Measurements from ENCODE around the gene LYPD3. TPM values are rescaled to one million over a fixed set of nuclear protein-coding genes. Genes with fewer than 3 reads are reported as not detected.

Gene LYPD3
- total RNA-seq, 1 donor from 2014 or later, result not detected

- Mint-ChIP-seq H3K9me3 (no peaks in the 10 kb centered on the region), H3K27me3 (no peaks in the 10 kb centered on the region), H3K27ac (no peak overlapping the region), H3K36me3 (ENCODE audit: low read depth) (peaks cover 31% of the 10 kb centered on the region), H3K4me3 (no peak overlapping the region), H3K4me1 (peaks cover 21% of the 10 kb centered on the region)
- DNase-seq, result no peak
- ChIA-PET POLR2A (no interaction called here), CTCF (interaction anchor here (0.7 kb wide), 1 partner anchor 12 kb away, joined by 3 read pairs; no protein-coding TSS in a partner anchor)
- intact Hi-C loops (cut with micrococcal nuclease), result no loop called here
- ATAC-seq (ENCODE audit: low read depth), result no peak
- TF ChIP-seq CTCF (IDR thresholded peaks at IDR 0.05), result no peak
Observed at GRCh38 chr19:43506629-43507028, 41.2 kb upstream of the LYPD3 start.

- CTCF ChIA-PET, result interaction anchor here (2.6 kb wide), 1 partner anchor 59 kb away, joined by 14 read pairs; no protein-coding TSS in a partner anchor
- no peak for TF ChIP-seq CTCF (IDR thresholded peaks at IDR 0.05)
- peak overlapping the region; percentile 19 for H3K4me3 Mint-ChIP-seq
- H3K27me3 Mint-ChIP-seq, result no peaks in the 10 kb centered on the region
- POLR2A ChIA-PET, result interaction anchor here (2.9 kb wide), 1 partner anchor 42 kb away, joined by 49 read pairs; no protein-coding TSS in a partner anchor
- intact Hi-C loops (cut with micrococcal nuclease), result loop anchor here (2.0 kb wide), 2 partner anchors 13 to 21 kb away; partner anchors contain the start of gene ETHE1
- peaks cover 21% of the 10 kb centered on the region for H3K4me1 Mint-ChIP-seq
- H3K36me3 Mint-ChIP-seq (ENCODE audit: low read depth), result peaks cover 30% of the 10 kb centered on the region
- H3K9me3 Mint-ChIP-seq, result no peaks in the 10 kb centered on the region
- ATAC-seq (ENCODE audit: low read depth) (no peak), DNase-seq (no peak)
- H3K27ac Mint-ChIP-seq, result no peak overlapping the region
Observed at GRCh38 chr19:43505941-43506340, 40.5 kb upstream of the LYPD3 start.

GRCh38 chr19:43505186-43505456 lies 39.7 kb upstream of the LYPD3 start:
- peaks cover 25% of the 10 kb centered on the region for H3K36me3 Mint-ChIP-seq (ENCODE audit: low read depth)
- CTCF ChIA-PET, result interaction anchor here (1.3 to 2.6 kb wide), 4 partner anchors 14 to 90 kb away, joined by 3 to 14 read pairs (median 5); no protein-coding TSS in a partner anchor
- POLR2A ChIA-PET, result interaction anchor here (0.5 to 2.9 kb wide), 15 partner anchors 8 to 1186 kb away, joined by 3 to 49 read pairs (median 6); partner anchors contain the start of genes ETHE1, SMG9, ZNF45 and ZNF575
- peak overlapping the region; percentile 46 for H3K4me3 Mint-ChIP-seq
- no peaks in the 10 kb centered on the region for H3K27me3 Mint-ChIP-seq
- H3K9me3 Mint-ChIP-seq, result no peaks in the 10 kb centered on the region
- ATAC-seq (ENCODE audit: low read depth) (no peak), DNase-seq (no peak)
- H3K27ac Mint-ChIP-seq, result peak overlapping the region; percentile 62
- intact Hi-C loops (cut with micrococcal nuclease), result loop anchor here (2.0 kb wide), 2 partner anchors 14 to 22 kb away; partner anchors contain the start of gene ETHE1
- H3K4me1 Mint-ChIP-seq, result peaks cover 21% of the 10 kb centered on the region
- TF ChIP-seq CTCF (IDR thresholded peaks at IDR 0.05), result no peak

- DNase-seq, result no peak
- ChIA-PET POLR2A (interaction anchor here (0.5 to 2.9 kb wide), 27 partner anchors 9 to 1187 kb away, joined by 3 to 49 read pairs (median 5); partner anchors contain the start of genes ETHE1, SMG9, ZNF45 and ZNF575), CTCF (interaction anchor here (0.9 to 2.6 kb wide), 6 partner anchors 14 to 90 kb away, joined by 3 to 14 read pairs (median 4); no protein-coding TSS in a partner anchor)
- H3K9me3 Mint-ChIP-seq, result no peaks in the 10 kb centered on the region
- intact Hi-C loops (cut with micrococcal nuclease), result loop anchor here (1.0 to 2.0 kb wide), 6 partner anchors 14 to 57 kb away; partner anchors contain the start of genes ETHE1 and ZNF575
- peak within 1 kb of the TSS; percentile 96 for H3K4me3 Mint-ChIP-seq
- peak within 1 kb of the TSS; percentile 96 for H3K27ac Mint-ChIP-seq
- H3K36me3 Mint-ChIP-seq (ENCODE audit: low read depth), result peaks cover 21% of the 10 kb centered on the region
- ATAC-seq (ENCODE audit: low read depth), result peak; percentile 30
- peaks cover 19% of the 10 kb centered on the region for H3K4me1 Mint-ChIP-seq
- no peak for TF ChIP-seq CTCF (IDR thresholded peaks at IDR 0.05)
- H3K27me3 Mint-ChIP-seq, result no peaks in the 10 kb centered on the region
Observed at GRCh38 chr19:43504426-43505185, 39.2 kb upstream of the LYPD3 start, which contains the start of gene PHLDB3. PHLDB3 (minus strand) TSS chr19:43504746; CDS start chr19:43504118, 628 bp downstream.
